HL-60 (cell line): Measurements from ENCODE around the gene TNNI2.

Source experiments
- GABPA ChIP-seq: IDR thresholded peaks from 2 replicates; pipeline ENCODE4 v1.6.1; 2012; ENCODE audit warnings: low read depth
- POLR2AphosphoS5 ChIP-seq: IDR thresholded peaks from 2 replicates; pipeline ENCODE4 v1.6.1; 2012; ENCODE audit warnings: low read depth
- REST ChIP-seq: IDR thresholded peaks from 2 replicates; pipeline ENCODE4 v1.6.1; 2012; ENCODE audit warnings: low read depth; ENCODE audit not compliant: insufficient replicate concordance
- SPI1 ChIP-seq: IDR thresholded peaks from 2 replicates; pipeline ENCODE4 v1.6.1; 2012; ENCODE audit warnings: low read depth, mild to moderate bottlenecking, borderline replicate concordance
- TF ChIP-seq, protein P1 (sequence below): IDR thresholded peaks from one replicate; pipeline ENCODE4 v1.5.1; 2011; ENCODE audit warnings: low read length, control low read depth, inconsistent platforms; ENCODE audit not compliant: insufficient read depth

GRCh38 chr11:1848640-1849430 lies 10.1 kb downstream of the TNNI2 start:
- TF ChIP-seq, protein P1, sequence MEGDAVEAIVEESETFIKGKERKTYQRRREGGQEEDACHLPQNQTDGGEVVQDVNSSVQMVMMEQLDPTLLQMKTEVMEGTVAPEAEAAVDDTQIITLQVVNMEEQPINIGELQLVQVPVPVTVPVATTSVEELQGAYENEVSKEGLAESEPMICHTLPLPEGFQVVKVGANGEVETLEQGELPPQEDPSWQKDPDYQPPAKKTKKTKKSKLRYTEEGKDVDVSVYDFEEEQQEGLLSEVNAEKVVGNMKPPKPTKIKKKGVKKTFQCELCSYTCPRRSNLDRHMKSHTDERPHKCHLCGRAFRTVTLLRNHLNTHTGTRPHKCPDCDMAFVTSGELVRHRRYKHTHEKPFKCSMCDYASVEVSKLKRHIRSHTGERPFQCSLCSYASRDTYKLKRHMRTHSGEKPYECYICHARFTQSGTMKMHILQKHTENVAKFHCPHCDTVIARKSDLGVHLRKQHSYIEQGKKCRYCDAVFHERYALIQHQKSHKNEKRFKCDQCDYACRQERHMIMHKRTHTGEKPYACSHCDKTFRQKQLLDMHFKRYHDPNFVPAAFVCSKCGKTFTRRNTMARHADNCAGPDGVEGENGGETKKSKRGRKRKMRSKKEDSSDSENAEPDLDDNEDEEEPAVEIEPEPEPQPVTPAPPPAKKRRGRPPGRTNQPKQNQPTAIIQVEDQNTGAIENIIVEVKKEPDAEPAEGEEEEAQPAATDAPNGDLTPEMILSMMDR = no peak
- TF ChIP-seq POLR2AphosphoS5 (no peak), SPI1 (no peak), GABPA (no peak), REST (no peak)
